Thymus (tissue), 11 donors: ENCODE measurements around the gene DRAXIN. TPM values are rescaled to one million over a fixed set of nuclear protein-coding genes. Genes with fewer than 3 reads are reported as not detected.

ENCODE experiments used
- DNase-seq, 9 donors: peaks; one replicate each; pipeline ENCODE4 v3.0.0-alpha.2; 2013; ENCODE audit warnings: low spot score in 9 of 9, low read depth in 6 of 9, missing footprints in 1 of 9
- H3K27ac ChIP-seq, 2 donors: one replicate each; pipeline ENCODE4 v1.5.1; 2013; ENCODE audit warnings: control low read depth in 1 of 2, low read depth in 1 of 2, low read length in 1 of 2, mild to moderate bottlenecking in 1 of 2, moderate library complexity in 1 of 2
- H3K27me3 ChIP-seq, 2 donors: one replicate each; pipeline ENCODE4 v1.5.1; 2013; ENCODE audit warnings: low read length in 1 of 2; ENCODE audit not compliant: control insufficient read depth in 2 of 2, insufficient read depth in 1 of 2
- H3K36me3 ChIP-seq, 2 donors: one replicate each; pipeline ENCODE4 v1.5.1; 2013; ENCODE audit warnings: low read length in 1 of 2, mild to moderate bottlenecking in 1 of 2, moderate library complexity in 1 of 2; ENCODE audit not compliant: control insufficient read depth in 2 of 2, insufficient read depth in 2 of 2
- H3K4me1 ChIP-seq, 2 donors: one replicate each; pipeline ENCODE4 v1.5.1; 2013; ENCODE audit warnings: low read length in 2 of 2; ENCODE audit not compliant: control insufficient read depth in 2 of 2, insufficient read depth in 2 of 2
- H3K4me3 ChIP-seq, 2 donors: one replicate each; pipeline ENCODE4 v1.5.1; 2013; ENCODE audit warnings: low read length in 2 of 2, control low read depth in 1 of 2, mild to moderate bottlenecking in 1 of 2
- H3K9me3 ChIP-seq, 2 donors: one replicate each; pipeline ENCODE4 v1.5.1; 2013; ENCODE audit warnings: low read length in 1 of 2, mild to moderate bottlenecking in 1 of 2; ENCODE audit not compliant: control insufficient read depth in 2 of 2, insufficient read depth in 1 of 2
- WGBS: extraction: QIAGEN DNeasy Blood & Tissue Kit; methylation state at CpG from one replicate; pipeline ENCODE4 v1.1.7; 2013; 5-methylcytosine and 5-hydroxymethylcytosine counted together
- polyA plus RNA-seq: library from polyadenylated mRNA; stranded (reverse); fragments of 200-250 nt; gene quantifications from one replicate; pipeline ENCODE4 v1.2.3, GENCODE V29; 2013
- total RNA-seq: library from RNA; stranded (reverse); fragments of 120-200 nt; gene quantifications from one replicate; pipeline ENCODE4 v1.2.4, GENCODE V29; 2013
- donor health status: healthy.

DRAXIN gene
- total and polyA plus RNA-seq, 2 donors: 0.14 TPM

- Histone ChIP-seq H3K27ac (no peak overlapping the region), H3K36me3 (no peaks in the 10 kb centered on the region), H3K9me3 (no peaks in the 10 kb centered on the region), H3K4me3 (no peak overlapping the region), H3K27me3 (peaks cover 0 to 26% of the 10 kb centered on the region in 2 donors), H3K4me1 (no peaks in the 10 kb centered on the region)
- 97% methylated on average over 5 of the region's 5 CpGs for WGBS
- DNase-seq: no peak
Observed at GRCh38 chr1:11711490-11711889, 20.0 kb downstream of the DRAXIN start.

- no peak overlapping the region for H3K27ac ChIP-seq
- no peak for DNase-seq
- H3K4me1 ChIP-seq: no peaks in the 10 kb centered on the region
- H3K9me3 ChIP-seq: no peaks in the 10 kb centered on the region
- no peaks in the 10 kb centered on the region for H3K36me3 ChIP-seq
- 95% methylated on average over 8 of the region's 8 CpGs for WGBS
- peaks cover 0 to 26% of the 10 kb centered on the region in 2 donors for H3K27me3 ChIP-seq
- no peak overlapping the region for H3K4me3 ChIP-seq
Observed at GRCh38 chr1:11712285-11712684, 20.8 kb downstream of the DRAXIN start.

- peaks cover 0 to 17% of the 10 kb centered on the region in 2 donors for H3K27me3 ChIP-seq
- no peaks in the 10 kb centered on the region for H3K9me3 ChIP-seq
- H3K4me3 ChIP-seq: no peak overlapping the region
- 93% methylated on average over 11 of the region's 11 CpGs for WGBS
- no peaks in the 10 kb centered on the region for H3K36me3 ChIP-seq
- H3K27ac ChIP-seq: no peak overlapping the region
- DNase-seq: no peak
- no peaks in the 10 kb centered on the region for H3K4me1 ChIP-seq
Observed at GRCh38 chr1:11713095-11713494, 21.6 kb downstream of the DRAXIN start.

GRCh38 chr1:11714831-11715575, 23.5 kb downstream of the DRAXIN start:
- Histone ChIP-seq H3K9me3 (no peaks in the 10 kb centered on the region), H3K27me3 (peaks cover 0 to 14% of the 10 kb centered on the region in 2 donors), H3K36me3 (no peaks in the 10 kb centered on the region), H3K27ac (no peak overlapping the region), H3K4me1 (peaks cover 0 to 12% of the 10 kb centered on the region in 2 donors), H3K4me3 (no peak overlapping the region)
- WGBS: 93% methylated on average over 24 of the region's 24 CpGs
- DNase-seq: no peak

- WGBS: 1% methylated on average over 44 of the region's 44 CpGs
- Histone ChIP-seq H3K4me1 (peaks cover 0 to 13% of the 10 kb centered on the region in 2 donors), H3K4me3 (peak overlapping the region; percentile 53 to 55), H3K27ac (peak overlapping the region; percentile 82 to 94), H3K27me3 (peaks cover 0 to 12% of the 10 kb centered on the region in 2 donors), H3K9me3 (no peaks in the 10 kb centered on the region), H3K36me3 (no peaks in the 10 kb centered on the region)
- DNase-seq: peak; percentile 50 to 88 (median 76)
Observed at GRCh38 chr1:11719313-11720032, 28.0 kb downstream of the DRAXIN start.

- Histone ChIP-seq H3K4me1 (peaks cover 0 to 13% of the 10 kb centered on the region in 2 donors), H3K36me3 (no peaks in the 10 kb centered on the region), H3K27me3 (peaks cover 0 to 9% of the 10 kb centered on the region in 2 donors), H3K9me3 (no peaks in the 10 kb centered on the region), H3K4me3 (no peak overlapping the region), H3K27ac (no peak overlapping the region)
- WGBS: 82% methylated on average over 12 of the region's 12 CpGs
- no peak for DNase-seq
Observed at GRCh38 chr1:11720033-11720376, 28.5 kb downstream of the DRAXIN start.

GRCh38 chr1:11720525-11720924, 29.0 kb downstream of the DRAXIN start:
- no peak overlapping the region for H3K4me3 ChIP-seq
- DNase-seq: no peak
- no peak overlapping the region for H3K27ac ChIP-seq
- no peaks in the 10 kb centered on the region for H3K9me3 ChIP-seq
- WGBS: 94% methylated on average over 4 of the region's 4 CpGs
- H3K27me3 ChIP-seq: peaks cover 0 to 6% of the 10 kb centered on the region in 2 donors
- peaks cover 0 to 15% of the 10 kb centered on the region in 2 donors for H3K4me1 ChIP-seq
- H3K36me3 ChIP-seq: no peaks in the 10 kb centered on the region

- WGBS: 95% methylated on average over 4 of the region's 4 CpGs
- Histone ChIP-seq H3K9me3 (no peaks in the 10 kb centered on the region), H3K27ac (no peak overlapping the region)
Observed at GRCh38 chr1:11721311-11721710, 29.8 kb downstream of the DRAXIN start.

GRCh38 chr1:11722538-11722937, 31.0 kb downstream of the DRAXIN start:
- Histone ChIP-seq H3K36me3 (no peaks in the 10 kb centered on the region), H3K27ac (no peak overlapping the region), H3K27me3 (peaks cover 0 to 6% of the 10 kb centered on the region in 2 donors), H3K4me3 (no peak overlapping the region), H3K4me1 (peaks cover 0 to 19% of the 10 kb centered on the region in 2 donors), H3K9me3 (no peaks in the 10 kb centered on the region)
- DNase-seq: no peak
- 93% methylated on average over 2 of the region's 2 CpGs for WGBS

More at GRCh38 chr1:11721311-11721710, 29.8 kb downstream of the DRAXIN start:
- Histone ChIP-seq H3K4me3 (no peak overlapping the region), H3K4me1 (peaks cover 0 to 19% of the 10 kb centered on the region in 2 donors), H3K36me3 (no peaks in the 10 kb centered on the region), H3K27me3 (peaks cover 0 to 6% of the 10 kb centered on the region in 2 donors)
- DNase-seq: no peak
